ENCODE data around the gene IGFLR1.

IGFLR1 gene

GRCh38 chr19:35745328-35746086 is 3.3 kb upstream of the IGFLR1 start, which contains the start of the genes PSENEN and U2AF1L4:
Gene PSENEN (plus strand): TSS chr19:35745651. CDS start chr19:35745931, 280 bp downstream.
Gene U2AF1L4 (minus strand): TSS chr19:35745418. CDS start chr19:35745391, 27 bp downstream.
- peak; percentile 99 for DNase-seq
- H3K79me2 ChIP-seq (ENCODE audit: low read length) = peaks cover 40% of the 10 kb centered on the region
- H3K4me1 ChIP-seq (ENCODE audit: low read length) = peaks cover 26% of the 10 kb centered on the region
- H2AFZ ChIP-seq (ENCODE audit: low read length) = peak within 1 kb of the TSS; percentile 71
- no peaks in the 10 kb centered on the region for H3K9me2 ChIP-seq (replicated peaks; ENCODE audit: insufficient read depth, low read length)
- H3K27me3 ChIP-seq (replicated peaks; ENCODE audit: insufficient read depth, low read length) = no peaks in the 10 kb centered on the region
- peak within 1 kb of the TSS; percentile 90 for H3K4me3 ChIP-seq (ENCODE audit: low read length)
- peaks cover 22% of the 10 kb centered on the region; the same call in 1 of the 2 replicates for H3F3A ChIP-seq (ENCODE audit: insufficient read depth, low read length)
- H3K36me3 ChIP-seq (replicated peaks; ENCODE audit: insufficient read depth, low read length) = no peaks in the 10 kb centered on the region
- H3K27ac ChIP-seq (ENCODE audit: low read length) = peak within 1 kb of the TSS; percentile 90
- H3K9me3 ChIP-seq (replicated peaks; ENCODE audit: insufficient read depth, low read length) = no peaks in the 10 kb centered on the region
- peak within 1 kb of the TSS; percentile 88 for H3K4me2 ChIP-seq (ENCODE audit: low read depth, low read length)
- H3K9ac ChIP-seq (ENCODE audit: low read length) = peak within 1 kb of the TSS; percentile 84
- no peaks in the 10 kb centered on the region for H4K20me1 ChIP-seq (ENCODE audit: insufficient read depth, low read length)
- TF ChIP-seq CTCF (IDR thresholded peaks at IDR 0.05; ENCODE audit: low read length) (no peak), EZH2 (optimal IDR thresholded peaks at IDR 0.05; ENCODE audit: low read depth, low read length) (no peak), EZH2phosphoT487 (IDR thresholded peaks at IDR 0.05; ENCODE audit: low read length) (no peak)

GRCh38 chr19:35744430-35745327 is 2.4 kb upstream of the IGFLR1 start:
- no peaks in the 10 kb centered on the region for H3K36me3 ChIP-seq (replicated peaks; ENCODE audit: insufficient read depth, low read length)
- peaks cover 22% of the 10 kb centered on the region; the same call in 1 of the 2 replicates for H3F3A ChIP-seq (ENCODE audit: insufficient read depth, low read length)
- peak overlapping the region; percentile 84 for H3K9ac ChIP-seq (ENCODE audit: low read length)
- peak overlapping the region; percentile 90 for H3K27ac ChIP-seq (ENCODE audit: low read length)
- peak overlapping the region; percentile 88 for H3K4me2 ChIP-seq (ENCODE audit: low read depth, low read length)
- peak overlapping the region; percentile 63 for H2AFZ ChIP-seq (ENCODE audit: low read length)
- H3K9me2 ChIP-seq (replicated peaks; ENCODE audit: insufficient read depth, low read length) = no peaks in the 10 kb centered on the region
- peak overlapping the region; percentile 90 for H3K4me3 ChIP-seq (ENCODE audit: low read length)
- TF ChIP-seq EZH2 (optimal IDR thresholded peaks at IDR 0.05; ENCODE audit: low read depth, low read length) (no peak), CTCF (IDR thresholded peaks at IDR 0.05; ENCODE audit: low read length) (peak; percentile 29)
- peaks cover 26% of the 10 kb centered on the region for H3K4me1 ChIP-seq (ENCODE audit: low read length)
- DNase-seq = peak; percentile 95
- H3K79me2 ChIP-seq (ENCODE audit: low read length) = peaks cover 37% of the 10 kb centered on the region
- no peaks in the 10 kb centered on the region for H3K9me3 ChIP-seq (replicated peaks; ENCODE audit: insufficient read depth, low read length)
- no peaks in the 10 kb centered on the region for H3K27me3 ChIP-seq (replicated peaks; ENCODE audit: insufficient read depth, low read length)
- no peaks in the 10 kb centered on the region for H4K20me1 ChIP-seq (ENCODE audit: insufficient read depth, low read length)

GRCh38 chr19:35743640-35744429 is 1.6 kb upstream of the IGFLR1 start:
- Histone ChIP-seq H3K9me3 (replicated peaks; ENCODE audit: insufficient read depth, low read length) (no peaks in the 10 kb centered on the region), H3K9ac (ENCODE audit: low read length) (peak overlapping the region; percentile 84; the same call in 1 of the 2 replicates), H3K4me3 (ENCODE audit: low read length) (peak overlapping the region; percentile 90), H3K27ac (ENCODE audit: low read length) (peak overlapping the region; percentile 90; the same call in 1 of the 2 replicates), H2AFZ (ENCODE audit: low read length) (no peak overlapping the region), H3K4me1 (ENCODE audit: low read length) (peaks cover 23% of the 10 kb centered on the region), H3K79me2 (ENCODE audit: low read length) (peaks cover 33% of the 10 kb centered on the region), H3K9me2 (replicated peaks; ENCODE audit: insufficient read depth, low read length) (no peaks in the 10 kb centered on the region), H3K36me3 (replicated peaks; ENCODE audit: insufficient read depth, low read length) (no peaks in the 10 kb centered on the region), H3F3A (ENCODE audit: insufficient read depth, low read length) (peaks cover 26% of the 10 kb centered on the region; the same call in 1 of the 2 replicates), H3K4me2 (ENCODE audit: low read depth, low read length) (peak overlapping the region; percentile 88), H4K20me1 (ENCODE audit: insufficient read depth, low read length) (no peaks in the 10 kb centered on the region), H3K27me3 (replicated peaks; ENCODE audit: insufficient read depth, low read length) (no peaks in the 10 kb centered on the region)
- DNase-seq = no peak
- no peak for TF ChIP-seq EZH2phosphoT487 (IDR thresholded peaks at IDR 0.05; ENCODE audit: low read length)
- TF ChIP-seq CTCF (IDR thresholded peaks at IDR 0.05; ENCODE audit: low read length) = no peak
- no peak for TF ChIP-seq EZH2 (optimal IDR thresholded peaks at IDR 0.05; ENCODE audit: low read depth, low read length)
